HCT116 (cell line): Measurements from ENCODE around the gene C11orf58. TPM values are rescaled to one million over a fixed set of nuclear protein-coding genes. Genes with fewer than 3 reads are reported as not detected.

Experiments used
- ATAC-seq: fragments of 200-7000 bp; cut with Tn5 transposase; 2 replicates; pipeline ENCODE4 v1.9.1; 2020; ENCODE audit warnings: mild to moderate bottlenecking, moderate library complexity
- BruUV-seq: library from RNA; stranded (reverse); fragments of 400-500 nt; replicated peaks from 2 replicates; lab custom pipeline; 2021; lab: Mats Ljungman, UMichigan
- CTCF ChIA-PET: fragments of 300-600 bp; sonication (Branson Sonifier 250); formaldehyde crosslinking; loops from one replicate; lab custom pipeline; 2021; ENCODE audit warnings: antibody characterized with exemption; lab: Charles Lee
- POLR2A ChIA-PET: fragments of 300-600, 350-600 bp; sonication (Branson Sonifier 250); formaldehyde crosslinking; loops from one replicate; lab custom pipeline; 2021; ENCODE audit warnings: antibody characterized with exemption; lab: Charles Lee
- RAD21 ChIA-PET, 2 experiments: fragments of 300-600 bp; sonication (Branson Sonifier 250); formaldehyde crosslinking; loops; one replicate each; lab custom pipeline; 2023; ENCODE audit warnings: low total read pairs in 2 of 2; ENCODE audit not compliant: uncharacterized antibody in 2 of 2, unreplicated experiment in 2 of 2, low non-redundant PET in 1 of 2; lab: Charles Lee
- DNase-seq: peaks from one replicate; pipeline ENCODE4 v3.0.0-alpha.2; 2010; ENCODE audit warnings: low read depth, low spot score
- H2AFZ ChIP-seq: fragments of 200-600 bp; shearing (Covaris generic), sonication (generic); 2 replicates; pipeline ENCODE4 v1.6.1; 2017; ENCODE audit warnings: low read depth, mixed run types, mixed read lengths, antibody characterized with exemption, low read length; ENCODE audit not compliant: poor library complexity, severe bottlenecking
- H3K27ac ChIP-seq: 2 replicates; pipeline ENCODE4 v1.5.1; 2012; ENCODE audit warnings: low read depth, low read length
- H3K27me3 ChIP-seq: fragments of 200-600 bp; sonication (generic); 2 replicates; pipeline ENCODE4 v1.6.1; 2016; ENCODE audit warnings: mixed run types, low read length, mixed read lengths; ENCODE audit not compliant: insufficient read depth
- H3K36me3 ChIP-seq, 2 experiments: fragments of 200-500 bp in 1 of 2; fragments of 200-600 bp in 1 of 2; sonication (Bioruptor generic) in 1 of 2; sonication (generic) in 1 of 2; 2 replicates each; pipeline versions ENCODE4 v1.5.1 to v1.6.1; 2014 to 2016; ENCODE audit warnings: low read length in 2 of 2, inconsistent platforms in 1 of 2, mixed read lengths in 1 of 2, mixed run types in 1 of 2; ENCODE audit not compliant: insufficient read depth in 2 of 2, control insufficient read depth in 1 of 2
- H3K4me1 ChIP-seq, 2 experiments: fragments of 200-600 bp in 1 of 2; sonication (generic) in 1 of 2; 2 replicates each; pipeline versions ENCODE4 v1.5.1 to v1.6.1; 2012 to 2017; ENCODE audit warnings: low read length in 2 of 2, inconsistent platforms in 1 of 2, mild to moderate bottlenecking in 1 of 2, mixed read lengths in 1 of 2, mixed run types in 1 of 2, moderate library complexity in 1 of 2; ENCODE audit not compliant: insufficient read depth in 2 of 2, control insufficient read depth in 1 of 2
- H3K4me2 ChIP-seq: fragments of 200-600 bp; sonication (generic); 2 replicates; pipeline ENCODE4 v1.6.1; 2017; ENCODE audit warnings: mixed run types, low read length, mixed read lengths
- H3K4me3 ChIP-seq, 2 experiments: fragments of 200-600 bp in 1 of 2; sonication (generic) in 1 of 2; replicated peaks in 1 of 2; 2 replicates each; pipeline ENCODE4 v1.5.1; 2011 to 2016; ENCODE audit warnings: low read length in 2 of 2, control low read depth in 1 of 2, low read depth in 1 of 2, mild to moderate bottlenecking in 1 of 2, mixed read lengths in 1 of 2, mixed run types in 1 of 2
- H3K79me2 ChIP-seq: fragments of 200-600 bp; sonication (generic); 2 replicates; pipeline ENCODE4 v1.6.1; 2017; ENCODE audit warnings: mild to moderate bottlenecking, mixed run types, low read length, moderate library complexity, mixed read lengths; ENCODE audit not compliant: insufficient read depth
- H3K9ac ChIP-seq: fragments of 200-600 bp; sonication (generic); 2 replicates; pipeline ENCODE4 v1.6.1; 2016; ENCODE audit warnings: low read length, mixed read lengths
- H3K9me2 ChIP-seq: fragments of 200-600 bp; sonication (generic), shearing (Covaris generic); 2 replicates; pipeline ENCODE4 v1.6.1; 2017; ENCODE audit warnings: mixed run types, mild to moderate bottlenecking, moderate library complexity; ENCODE audit not compliant: insufficient read depth
- H3K9me3 ChIP-seq, 2 experiments: fragments of 200-500 bp in 1 of 2; fragments of 200-600 bp in 1 of 2; sonication (Bioruptor generic) in 1 of 2; sonication (generic) in 1 of 2; 2 replicates each; pipeline ENCODE4 v1.6.1; 2014 to 2017; ENCODE audit warnings: low read length in 2 of 2, mixed read lengths in 2 of 2, inconsistent platforms in 1 of 2, low read depth in 1 of 2, mild to moderate bottlenecking in 1 of 2, mixed run types in 1 of 2, moderate library complexity in 1 of 2; ENCODE audit not compliant: control insufficient read depth in 1 of 2, insufficient read depth in 1 of 2
- H4K20me1 ChIP-seq: fragments of 200-600 bp; sonication (generic), shearing (Covaris generic); 2 replicates; pipeline ENCODE4 v1.6.1; 2017; ENCODE audit warnings: mixed run types, mild to moderate bottlenecking, moderate library complexity; ENCODE audit not compliant: insufficient read depth
- CBX3 ChIP-seq: IDR thresholded peaks from 2 replicates; pipeline ENCODE4 v1.6.1; 2012; ENCODE audit warnings: low read depth
- CEBPB ChIP-seq: IDR thresholded peaks from 2 replicates; pipeline ENCODE4 v1.6.1; 2012; ENCODE audit warnings: low read depth
- EGR1 ChIP-seq: IDR thresholded peaks from 2 replicates; pipeline ENCODE4 v1.6.1; 2012; ENCODE audit warnings: low read depth
- ELF1 ChIP-seq: IDR thresholded peaks from 2 replicates; pipeline ENCODE4 v1.6.1; 2012; ENCODE audit warnings: low read depth, borderline replicate concordance
- EZH2 ChIP-seq: fragments of 200-600 bp; sonication (generic); IDR thresholded peaks from 2 replicates; pipeline ENCODE4 v1.6.1; 2017; ENCODE audit warnings: antibody characterized with exemption, mixed run types
- EZH2phosphoT487 ChIP-seq: fragments of 200-600 bp; IDR thresholded peaks from 2 replicates; pipeline ENCODE4 v1.6.1; 2018; ENCODE audit warnings: antibody characterized with exemption, borderline replicate concordance
- FOSL1 ChIP-seq: IDR thresholded peaks from 2 replicates; pipeline ENCODE4 v1.6.1; 2012; ENCODE audit warnings: low read depth
- JUND ChIP-seq: IDR thresholded peaks from 2 replicates; pipeline ENCODE4 v1.6.1; 2012
- MAX ChIP-seq: IDR thresholded peaks from 2 replicates; pipeline ENCODE4 v1.6.1; 2012
- POLR2AphosphoS5 ChIP-seq: IDR thresholded peaks from 2 replicates; pipeline ENCODE4 v1.6.1; 2011; ENCODE audit warnings: mild to moderate bottlenecking, low read depth, low read length, moderate library complexity
- RAD21 ChIP-seq: IDR thresholded peaks from 2 replicates; pipeline ENCODE4 v1.6.1; 2012; ENCODE audit warnings: low read depth, mild to moderate bottlenecking
- SIN3A ChIP-seq: IDR thresholded peaks from 2 replicates; pipeline ENCODE4 v1.6.1; 2012; ENCODE audit warnings: low read depth
- SP1 ChIP-seq: IDR thresholded peaks from 2 replicates; pipeline ENCODE4 v1.6.1; 2012; ENCODE audit warnings: low read depth
- YY1 ChIP-seq: IDR thresholded peaks from 2 replicates; pipeline ENCODE4 v1.6.1; 2011; ENCODE audit warnings: low read length, low read depth, moderate library complexity, mild to moderate bottlenecking; ENCODE audit not compliant: insufficient replicate concordance; ENCODE audit errors: extremely low read depth
- ZFX ChIP-seq: fragments of 450-650 bp; IDR thresholded peaks from 2 replicates; pipeline ENCODE4 v1.6.1; 2017
- ZNF274 ChIP-seq: fragments of 200-500 bp; sonication (Bioruptor generic); IDR thresholded peaks from 2 replicates; pipeline ENCODE4 v1.6.1; 2014; ENCODE audit warnings: mild to moderate bottlenecking, low read depth, low read length, inconsistent platforms
- intact Hi-C: fragments of 100-400 bp; cut with micrococcal nuclease; formaldehyde crosslinking; loops from 2 replicates; pipeline ENCODE4 v1.10.0; 2022
- total RNA-seq: library from RNA; stranded (reverse); gene quantifications from one replicate; pipeline ENCODE4 v1.2.1, GENCODE V29; 2021; ENCODE audit not compliant: unreplicated experiment
- TF ChIP-seq, protein P1 (sequence below): IDR thresholded peaks from 2 replicates; pipeline ENCODE4 v1.6.1; 2011; ENCODE audit warnings: mild to moderate bottlenecking, low read length, moderate library complexity; ENCODE audit not compliant: insufficient replicate concordance; ENCODE audit errors: extremely low read depth

The C11orf58 gene
- total RNA-seq, 1 experiment from 2014 or later: 108 TPM

GRCh38 chr11:16791191-16791961, 52.9 kb downstream of the C11orf58 start:
- Histone ChIP-seq H4K20me1 (no peaks in the 10 kb centered on the region), H3K4me2 (peak overlapping the region; percentile 69), H3K9me2 (no peaks in the 10 kb centered on the region), H3K4me1 (peaks cover 28 to 48% of the 10 kb centered on the region in 2 experiments), H3K9ac (peak overlapping the region; percentile 43), H3K36me3 (no peaks in the 10 kb centered on the region), H3K4me3 (peak overlapping the region in 1 of 2 experiments; percentile 7; a peak in 1 of 4 replicates), H3K9me3 (no peaks in the 10 kb centered on the region), H3K27ac (peak overlapping the region; percentile 7; the same call in 1 of the 2 replicates), H2AFZ (peak overlapping the region; percentile 66), H3K27me3 (no peaks in the 10 kb centered on the region), H3K79me2 (no peaks in the 10 kb centered on the region)
- ChIA-PET CTCF (interaction anchor here (1.2 to 1.5 kb wide), 3 partner anchors 16 to 90 kb away, joined by 3 read pairs; no protein-coding TSS in a partner anchor), POLR2A (no interaction called here), RAD21 (no interaction called here)
- DNase-seq (peak; percentile 62), ATAC-seq (peak; percentile 50)
- no TSS peak for BruUV-seq
- intact Hi-C loops: no loop called here
- TF ChIP-seq MAX (peak; percentile 68), EZH2phosphoT487 (no peak), JUND (peak; percentile 82), ELF1 (no peak), FOSL1 (peak; percentile 83), SP1 (peak; percentile 79), CEBPB (peak; percentile 75), CBX3 (peak; percentile 70; the same call in 1 of the 2 replicates)

GRCh38 chr11:16792426-16792825, 54.0 kb downstream of the C11orf58 start:
- H3K4me2 ChIP-seq: no peak overlapping the region
- no peak overlapping the region for H3K9ac ChIP-seq
- no peak overlapping the region; the same call in 1 of the 2 replicates for H3K27ac ChIP-seq
- DNase-seq: no peak
- BruUV-seq: no TSS peak
- no peak overlapping the region for H3K4me3 ChIP-seq
- no peaks in the 10 kb centered on the region for H3K9me3 ChIP-seq
- no peak for ATAC-seq
- H3K36me3 ChIP-seq: no peaks in the 10 kb centered on the region
- H3K79me2 ChIP-seq: no peaks in the 10 kb centered on the region
- no peaks in the 10 kb centered on the region for H3K27me3 ChIP-seq
- no peaks in the 10 kb centered on the region for H3K9me2 ChIP-seq
- H2AFZ ChIP-seq: no peak overlapping the region
- peaks cover 20 to 38% of the 10 kb centered on the region in 2 experiments for H3K4me1 ChIP-seq
- intact Hi-C loops: no loop called here
- ChIA-PET CTCF (interaction anchor here (0.7 to 1.5 kb wide), 4 partner anchors 14 to 271 kb away, joined by 3 read pairs; no protein-coding TSS in a partner anchor), POLR2A (no interaction called here), RAD21 (no interaction called here)
- no peaks in the 10 kb centered on the region for H4K20me1 ChIP-seq
- TF ChIP-seq YY1 (no peak), JUND (no peak), EZH2 (no peak), SIN3A (no peak), RAD21 (no peak), EGR1 (no peak), ZFX (no peak), POLR2AphosphoS5 (no peak), CEBPB (no peak), ZNF274 (no peak), CBX3 (no peak)
- TF ChIP-seq, protein P1, sequence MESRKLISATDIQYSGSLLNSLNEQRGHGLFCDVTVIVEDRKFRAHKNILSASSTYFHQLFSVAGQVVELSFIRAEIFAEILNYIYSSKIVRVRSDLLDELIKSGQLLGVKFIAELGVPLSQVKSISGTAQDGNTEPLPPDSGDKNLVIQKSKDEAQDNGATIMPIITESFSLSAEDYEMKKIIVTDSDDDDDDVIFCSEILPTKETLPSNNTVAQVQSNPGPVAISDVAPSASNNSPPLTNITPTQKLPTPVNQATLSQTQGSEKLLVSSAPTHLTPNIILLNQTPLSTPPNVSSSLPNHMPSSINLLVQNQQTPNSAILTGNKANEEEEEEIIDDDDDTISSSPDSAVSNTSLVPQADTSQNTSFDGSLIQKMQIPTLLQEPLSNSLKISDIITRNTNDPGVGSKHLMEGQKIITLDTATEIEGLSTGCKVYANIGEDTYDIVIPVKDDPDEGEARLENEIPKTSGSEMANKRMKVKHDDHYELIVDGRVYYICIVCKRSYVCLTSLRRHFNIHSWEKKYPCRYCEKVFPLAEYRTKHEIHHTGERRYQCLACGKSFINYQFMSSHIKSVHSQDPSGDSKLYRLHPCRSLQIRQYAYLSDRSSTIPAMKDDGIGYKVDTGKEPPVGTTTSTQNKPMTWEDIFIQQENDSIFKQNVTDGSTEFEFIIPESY: no peak
